Right ventricle myocardium superior (tissue), 1 donor: ENCODE results near the gene SLC6A8. TPM values are rescaled to one million over a fixed set of nuclear protein-coding genes. Genes with fewer than 3 reads are reported as not detected.
"Not testable (repeated sequence)": the region's sequence is repeated elsewhere in the genome, so short reads cannot be mapped to it uniquely, and the experiment has no call there.

Experiments
- ATAC-seq: fragments of 200-7000 bp; cut with Tn5 transposase; one replicate; pipeline ENCODE4 v1.9.1; 2020; ENCODE audit warnings: mild to moderate bottlenecking; ENCODE audit not compliant: poor library complexity
- DNase-seq: peaks from one replicate; pipeline ENCODE4 v3.0.0-alpha.2; 2020
- intact Hi-C: fragments of 100-400 bp; cut with DNase I; formaldehyde crosslinking; loops from one replicate; pipeline ENCODE4 v1.11.2; 2022
- total RNA-seq: library from RNA; stranded (reverse); fragmentation: NEBNext Ultra II Directional; extraction: Animal tissue kit (Norgen Biotek cat#: 25700); gene quantifications from one replicate; pipeline ENCODE4 v1.2.1, GENCODE V29; 2021
- donor health status: DM: no; HTN: yes; CAD: no; lungs with severe emphysema.

Gene SLC6A8
- total RNA-seq, 1 donor from 2014 or later = 192 TPM

DNA sequence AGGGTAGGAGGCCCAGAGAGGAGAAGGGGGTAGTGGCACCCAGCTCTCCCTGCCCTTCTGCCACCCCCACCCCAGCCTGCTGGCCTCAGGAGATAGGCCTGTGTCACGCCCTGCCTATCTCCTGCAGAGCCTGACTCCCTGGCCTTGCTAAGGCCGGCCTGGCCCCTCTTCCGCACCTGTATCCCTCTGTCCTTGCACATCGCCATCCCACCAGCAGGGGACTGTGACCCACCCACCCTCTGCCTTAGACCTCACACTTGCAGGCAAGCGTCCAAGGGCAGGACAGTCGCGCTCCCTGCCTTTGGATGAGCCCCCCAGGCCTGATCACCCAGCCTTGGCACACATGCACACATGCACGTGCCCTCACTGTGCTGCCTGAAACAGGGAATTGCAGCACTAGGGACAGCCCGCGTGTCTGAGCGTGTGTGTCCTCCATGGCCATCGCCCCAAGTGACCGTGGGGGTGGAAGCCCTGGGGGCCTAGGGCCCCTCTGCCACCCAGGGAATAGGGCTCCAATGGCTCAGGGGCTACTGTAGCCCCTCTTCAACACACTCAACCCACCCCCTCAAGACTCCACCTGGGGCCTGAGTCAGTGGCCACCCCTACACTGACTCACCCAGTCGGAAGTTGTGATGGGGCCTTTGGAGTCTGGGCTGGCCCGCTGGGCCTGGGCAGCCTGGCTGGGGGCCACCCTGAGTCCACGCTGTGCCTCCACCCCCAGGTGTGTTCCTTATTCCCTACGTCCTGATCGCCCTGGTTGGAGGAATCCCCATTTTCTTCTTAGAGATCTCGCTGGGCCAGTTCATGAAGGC is 2.1 kb downstream of the SLC6A8 start:
- intact Hi-C loops = no loop called here
- DNase-seq (no peak), ATAC-seq (peak; percentile 2)

DNA sequence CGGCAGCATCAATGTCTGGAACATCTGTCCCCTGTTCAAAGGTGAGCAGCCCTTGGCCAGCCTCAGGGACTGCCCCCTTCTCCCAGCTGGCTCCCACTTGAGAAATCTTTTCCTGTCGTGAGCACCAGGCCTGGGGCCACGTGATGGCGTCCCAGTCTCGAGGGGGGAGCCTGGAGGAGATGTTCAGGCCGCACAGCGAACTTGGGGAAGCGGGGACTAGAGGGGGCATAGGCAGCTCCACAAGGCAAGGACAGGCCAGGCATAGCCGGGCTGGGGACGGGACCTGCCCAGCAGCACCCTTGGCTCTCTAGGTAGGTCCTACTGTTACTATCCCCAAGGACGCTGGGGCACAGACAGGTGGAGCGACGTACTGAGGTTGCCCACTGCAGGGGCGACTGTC is 2.7 kb downstream of the SLC6A8 start:
- no peak for ATAC-seq
- intact Hi-C loops = no loop called here
- DNase-seq = no peak

DNA sequence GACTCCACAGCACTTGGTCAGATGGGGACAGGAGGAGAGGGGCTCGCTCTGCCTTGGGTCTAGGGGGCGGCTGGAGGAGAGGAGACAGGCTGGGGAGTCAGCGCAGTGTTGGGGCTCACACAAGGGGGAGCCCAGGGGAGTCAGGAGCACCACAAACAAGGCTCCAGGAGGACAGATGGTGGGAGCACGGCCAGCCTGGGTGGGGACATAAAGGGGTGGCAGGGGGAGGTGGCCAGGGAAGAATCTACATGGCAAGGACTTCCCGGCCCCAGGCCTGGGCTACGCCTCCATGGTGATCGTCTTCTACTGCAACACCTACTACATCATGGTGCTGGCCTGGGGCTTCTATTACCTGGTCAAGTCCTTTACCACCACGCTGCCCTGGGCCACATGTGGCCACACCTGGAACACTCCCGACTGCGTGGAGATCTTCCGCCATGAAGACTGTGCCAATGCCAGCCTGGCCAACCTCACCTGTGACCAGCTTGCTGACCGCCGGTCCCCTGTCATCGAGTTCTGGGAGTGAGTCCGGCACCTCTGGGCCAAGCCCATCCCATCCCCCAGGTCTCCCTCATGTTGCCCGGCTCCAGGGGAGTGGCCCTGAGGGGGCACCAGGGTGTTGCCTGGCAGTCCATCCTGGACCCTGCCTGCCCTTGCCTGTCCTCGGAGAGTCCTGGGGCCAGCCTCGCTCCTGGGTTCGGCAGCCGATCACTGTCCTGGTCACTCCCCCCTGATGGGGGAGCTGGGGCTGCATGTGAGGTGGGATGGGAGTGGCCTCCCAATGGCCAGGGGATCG is 3.5 kb downstream of the SLC6A8 start:
- DNase-seq, ATAC-seq, intact Hi-C loops: not testable (repeated sequence)

DNA sequence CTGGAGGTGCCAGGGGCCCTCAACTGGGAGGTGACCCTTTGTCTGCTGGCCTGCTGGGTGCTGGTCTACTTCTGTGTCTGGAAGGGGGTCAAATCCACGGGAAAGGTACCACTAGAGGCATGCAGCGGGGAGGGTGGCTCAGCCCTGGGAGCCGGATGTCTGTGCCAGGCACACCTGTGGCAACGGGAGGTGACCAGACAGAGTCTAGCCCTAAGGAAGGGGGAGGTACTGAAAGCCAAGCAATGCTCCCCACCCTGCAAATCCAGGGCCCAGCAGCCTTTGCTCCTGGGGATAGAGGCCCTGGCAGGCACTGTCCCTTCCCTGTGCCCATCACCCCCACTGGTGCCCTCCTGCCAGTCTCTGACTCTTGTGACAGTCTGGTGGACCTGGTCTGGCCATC is 4.3 kb downstream of the SLC6A8 start:
- DNase-seq (no peak), ATAC-seq (no peak)
- intact Hi-C loops = no loop called here

DNA sequence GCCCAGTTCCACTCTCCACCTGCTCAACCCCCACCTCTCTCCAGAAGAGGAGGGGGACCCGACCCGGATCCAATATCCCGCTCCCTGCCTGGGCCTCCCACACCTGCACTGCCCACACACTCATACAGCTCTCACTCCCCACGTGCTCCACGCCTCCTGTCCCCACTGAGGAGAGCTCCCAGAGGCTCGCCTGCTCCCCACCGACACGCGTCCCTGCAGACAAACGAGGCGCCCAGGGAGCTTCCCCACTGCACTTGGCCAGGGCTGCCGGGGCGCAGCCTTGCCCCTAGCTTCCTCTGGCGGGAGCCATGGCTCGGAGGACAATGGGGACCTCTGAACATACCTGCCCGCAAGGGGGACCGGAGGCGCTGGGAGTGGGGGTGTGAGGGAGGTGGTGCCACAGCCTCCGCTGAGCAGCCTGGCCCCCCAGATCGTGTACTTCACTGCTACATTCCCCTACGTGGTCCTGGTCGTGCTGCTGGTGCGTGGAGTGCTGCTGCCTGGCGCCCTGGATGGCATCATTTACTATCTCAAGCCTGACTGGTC is 5.0 kb downstream of the SLC6A8 start:
- ATAC-seq (no peak), DNase-seq (no peak)
- intact Hi-C loops = no loop called here

DNA sequence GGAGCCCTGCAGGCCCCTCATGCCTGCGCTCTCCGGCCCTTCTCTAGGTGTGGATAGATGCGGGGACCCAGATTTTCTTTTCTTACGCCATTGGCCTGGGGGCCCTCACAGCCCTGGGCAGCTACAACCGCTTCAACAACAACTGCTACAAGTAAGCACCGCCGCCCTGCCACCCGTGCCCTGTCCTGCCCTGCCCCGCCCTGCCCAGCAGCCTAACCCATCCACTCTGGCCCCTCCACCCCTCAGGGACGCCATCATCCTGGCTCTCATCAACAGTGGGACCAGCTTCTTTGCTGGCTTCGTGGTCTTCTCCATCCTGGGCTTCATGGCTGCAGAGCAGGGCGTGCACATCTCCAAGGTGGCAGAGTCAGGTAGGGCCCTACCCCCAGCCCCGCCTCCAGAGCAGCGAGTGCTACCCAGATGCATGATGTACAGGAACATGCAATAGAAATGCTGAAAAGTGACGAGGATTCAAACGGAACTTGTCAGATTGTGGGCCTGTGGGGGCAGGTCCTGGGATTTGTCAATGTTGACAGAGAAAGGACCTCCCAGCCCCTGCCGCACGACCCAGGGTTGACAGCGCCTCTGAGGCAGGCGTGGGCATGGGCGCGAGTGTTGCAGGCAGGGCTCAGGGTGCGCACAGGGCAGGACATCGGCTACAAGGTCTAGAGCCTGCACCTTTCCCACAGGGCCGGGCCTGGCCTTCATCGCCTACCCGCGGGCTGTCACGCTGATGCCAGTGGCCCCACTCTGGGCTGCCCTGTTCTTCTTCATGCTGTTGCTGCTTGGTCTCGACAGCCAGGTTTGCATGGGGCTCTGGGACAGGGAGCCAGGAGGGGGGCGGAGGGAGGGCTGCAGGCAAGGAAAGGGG is 5.7 kb downstream of the SLC6A8 start:
- ATAC-seq (no peak), DNase-seq (no peak)

DNA sequence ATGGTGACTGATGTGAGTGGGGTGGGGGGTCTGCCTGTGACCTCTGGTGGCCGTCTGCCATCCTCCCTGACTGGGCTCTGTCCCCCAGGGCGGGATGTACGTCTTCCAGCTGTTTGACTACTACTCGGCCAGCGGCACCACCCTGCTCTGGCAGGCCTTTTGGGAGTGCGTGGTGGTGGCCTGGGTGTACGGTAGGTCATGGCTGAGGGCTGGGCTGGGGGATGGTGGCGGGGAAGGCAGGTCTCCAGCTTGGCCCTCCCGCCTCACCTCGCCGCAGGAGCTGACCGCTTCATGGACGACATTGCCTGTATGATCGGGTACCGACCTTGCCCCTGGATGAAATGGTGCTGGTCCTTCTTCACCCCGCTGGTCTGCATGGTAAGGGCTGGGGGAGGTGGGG is 6.5 kb downstream of the SLC6A8 start:
- intact Hi-C loops, DNase-seq, ATAC-seq: not testable (repeated sequence)

More for the DNA sequence above, 5.7 kb downstream of the SLC6A8 start:
- intact Hi-C loops = no loop called here

DNA sequence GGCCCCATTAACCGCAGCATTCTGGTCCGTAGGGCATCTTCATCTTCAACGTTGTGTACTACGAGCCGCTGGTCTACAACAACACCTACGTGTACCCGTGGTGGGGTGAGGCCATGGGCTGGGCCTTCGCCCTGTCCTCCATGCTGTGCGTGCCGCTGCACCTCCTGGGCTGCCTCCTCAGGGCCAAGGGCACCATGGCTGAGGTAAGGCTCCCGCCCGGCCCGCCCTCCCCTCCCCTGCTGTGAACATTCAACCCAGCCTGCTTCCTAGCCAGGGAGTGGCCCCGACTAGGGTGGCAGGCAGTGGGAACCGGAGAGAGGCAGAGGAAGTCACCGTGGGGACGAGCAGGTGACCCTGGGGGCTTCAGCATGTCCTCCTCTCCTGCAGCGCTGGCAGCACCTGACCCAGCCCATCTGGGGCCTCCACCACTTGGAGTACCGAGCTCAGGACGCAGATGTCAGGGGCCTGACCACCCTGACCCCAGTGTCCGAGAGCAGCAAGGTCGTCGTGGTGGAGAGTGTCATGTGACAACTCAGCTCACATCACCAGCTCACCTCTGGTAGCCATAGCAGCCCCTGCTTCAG is 7.1 kb downstream of the SLC6A8 start:
- ATAC-seq = no peak
- DNase-seq = no peak
- intact Hi-C loops = no loop called here

DNA sequence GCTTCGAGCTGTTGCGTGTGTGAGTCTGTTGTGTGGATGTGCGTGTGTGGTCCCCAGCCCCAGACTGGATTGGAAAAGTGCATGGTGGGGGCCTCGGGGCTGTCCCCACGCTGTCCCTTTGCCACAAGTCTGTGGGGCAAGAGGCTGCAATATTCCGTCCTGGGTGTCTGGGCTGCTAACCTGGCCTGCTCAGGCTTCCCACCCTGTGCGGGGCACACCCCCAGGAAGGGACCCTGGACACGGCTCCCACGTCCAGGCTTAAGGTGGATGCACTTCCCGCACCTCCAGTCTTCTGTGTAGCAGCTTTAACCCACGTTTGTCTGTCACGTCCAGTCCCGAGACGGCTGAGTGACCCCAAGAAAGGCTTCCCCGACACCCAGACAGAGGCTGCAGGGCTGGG is 8.4 kb downstream of the SLC6A8 start:
- no peak for ATAC-seq
- DNase-seq = no peak
- intact Hi-C loops = no loop called here

DNA sequence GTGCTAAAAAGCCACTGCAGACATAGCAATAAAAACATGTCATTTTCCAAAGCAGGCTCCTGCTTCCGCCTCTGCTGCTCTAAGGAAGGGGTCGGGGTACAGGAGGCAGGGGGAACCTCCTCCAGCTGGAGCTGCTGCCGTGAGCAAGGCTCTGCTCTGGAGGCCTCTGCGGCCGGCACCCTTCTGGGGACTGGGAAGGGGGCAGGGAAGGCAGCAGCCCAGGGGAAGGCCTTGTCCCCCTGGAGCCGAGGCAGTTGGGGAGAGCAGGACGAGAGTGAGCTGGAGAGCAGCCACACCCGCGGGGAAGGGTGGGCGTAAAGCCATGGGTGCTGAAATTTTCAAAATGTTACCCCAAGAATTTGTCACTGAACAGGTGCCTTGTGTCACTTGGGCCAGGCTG is 8.8 kb downstream of the SLC6A8 start:
- DNase-seq, intact Hi-C loops, ATAC-seq: not testable (repeated sequence)

DNA sequence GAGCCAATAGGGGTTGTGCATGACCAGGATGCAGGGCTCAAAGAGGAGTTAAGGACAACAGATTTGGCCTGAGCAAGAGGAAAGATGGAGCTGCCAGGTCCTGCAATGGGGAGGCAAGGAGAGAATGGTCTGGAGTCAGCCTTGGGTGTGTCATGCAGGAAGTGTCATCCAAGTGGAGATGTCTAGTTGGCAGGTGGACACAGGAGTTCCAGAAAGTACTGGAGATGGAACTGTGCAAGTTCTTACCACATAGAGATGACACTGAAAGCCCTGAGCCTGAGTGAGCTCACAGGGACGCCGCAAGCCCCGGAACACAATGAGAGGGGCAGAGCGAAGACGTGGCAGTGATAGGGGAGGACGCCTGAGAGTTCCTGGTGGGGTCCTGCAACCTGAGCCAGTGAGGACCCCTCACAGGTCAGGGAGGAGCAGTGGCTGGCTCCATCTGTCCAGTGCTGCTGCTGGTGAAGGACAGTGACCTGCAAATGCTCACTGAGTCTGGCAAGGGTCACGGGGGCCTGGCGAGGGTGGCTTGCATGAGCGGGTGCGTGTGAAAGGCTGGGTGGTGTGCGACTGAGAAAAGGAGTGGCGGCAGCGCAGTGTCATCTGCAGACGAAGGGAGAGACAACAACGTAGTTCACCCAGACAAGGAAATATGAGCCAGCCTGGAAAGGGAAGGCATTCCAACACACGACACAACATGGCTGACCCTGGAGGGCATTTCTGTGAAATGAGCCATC is 9.4 kb downstream of the SLC6A8 start:
- DNase-seq, ATAC-seq, intact Hi-C loops: not testable (repeated sequence)

DNA sequence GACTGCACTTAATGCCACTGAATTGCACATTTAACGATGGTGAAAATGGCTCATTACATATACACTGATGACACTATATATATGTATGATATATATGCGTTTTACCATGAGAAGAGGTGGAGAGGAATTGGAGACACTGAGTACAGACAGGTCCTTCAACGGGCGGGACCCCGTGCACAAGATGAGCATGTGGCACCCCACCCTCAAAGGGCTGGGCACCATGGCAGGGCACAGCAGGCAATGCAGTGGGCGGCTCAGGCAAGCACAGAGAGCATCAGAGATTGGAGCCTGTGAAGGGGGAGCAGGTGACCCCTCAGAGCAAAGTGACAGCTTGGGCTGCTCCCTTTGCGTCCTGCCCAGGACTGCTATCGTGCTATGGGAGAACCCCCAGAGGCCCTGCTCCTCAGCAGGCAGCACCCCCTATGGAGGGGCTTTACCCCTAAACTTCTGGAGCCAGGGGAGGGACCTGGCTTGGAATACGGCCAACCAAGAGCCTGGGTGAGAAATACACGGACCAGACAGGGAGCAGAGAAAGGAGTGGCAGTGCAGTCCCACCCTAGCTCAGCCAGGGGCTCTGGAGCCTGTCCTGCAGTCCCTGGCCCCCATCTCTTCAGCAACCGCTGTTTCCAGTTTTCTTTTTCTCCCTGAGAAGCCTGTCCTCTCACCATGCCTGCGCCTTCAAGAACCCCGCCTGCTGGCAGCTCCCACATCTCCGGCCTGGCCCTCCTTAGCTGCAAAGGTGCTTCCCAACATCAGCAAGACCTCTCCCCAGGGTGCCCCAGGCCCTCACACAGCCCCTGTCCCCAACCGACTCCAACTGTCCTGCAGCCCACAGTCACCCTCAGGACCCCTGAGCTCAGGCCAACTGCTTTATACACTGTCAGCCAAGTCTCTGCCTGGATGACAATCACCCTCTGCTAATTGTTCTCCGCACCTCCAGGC is 10.5 kb downstream of the SLC6A8 start:
- DNase-seq (no peak), ATAC-seq (no peak)
- intact Hi-C loops = no loop called here

DNA sequence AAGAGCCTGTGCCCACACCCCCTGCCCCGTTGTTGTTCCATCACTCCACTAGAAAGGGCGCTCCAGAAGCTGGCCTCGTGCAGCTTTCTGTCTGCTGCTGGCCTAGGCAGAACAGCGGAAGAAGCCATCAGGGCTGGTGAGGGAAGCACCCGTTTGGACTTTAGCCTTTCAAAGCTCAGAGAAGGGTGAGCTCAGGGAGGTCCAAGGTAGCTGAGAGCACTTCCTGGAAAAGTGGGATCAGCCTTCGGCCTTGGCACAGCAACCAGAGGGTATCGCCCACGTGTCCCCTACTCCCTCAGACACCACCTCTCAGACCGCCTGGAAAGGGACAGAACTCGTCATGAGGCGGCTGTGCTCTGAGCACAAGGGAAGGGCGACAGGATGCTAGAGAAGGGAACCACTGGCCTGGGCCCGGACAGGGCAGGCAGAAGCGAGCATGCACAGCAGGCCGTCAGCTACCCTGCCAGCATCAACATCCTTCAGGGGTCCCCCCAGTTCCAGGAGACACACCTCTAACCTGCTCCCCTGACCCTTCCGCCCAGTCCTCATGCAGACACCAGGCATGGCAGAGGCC is 11.6 kb downstream of the SLC6A8 start:
- intact Hi-C loops, DNase-seq: not testable (repeated sequence)
- peak; percentile 2 for ATAC-seq

DNA sequence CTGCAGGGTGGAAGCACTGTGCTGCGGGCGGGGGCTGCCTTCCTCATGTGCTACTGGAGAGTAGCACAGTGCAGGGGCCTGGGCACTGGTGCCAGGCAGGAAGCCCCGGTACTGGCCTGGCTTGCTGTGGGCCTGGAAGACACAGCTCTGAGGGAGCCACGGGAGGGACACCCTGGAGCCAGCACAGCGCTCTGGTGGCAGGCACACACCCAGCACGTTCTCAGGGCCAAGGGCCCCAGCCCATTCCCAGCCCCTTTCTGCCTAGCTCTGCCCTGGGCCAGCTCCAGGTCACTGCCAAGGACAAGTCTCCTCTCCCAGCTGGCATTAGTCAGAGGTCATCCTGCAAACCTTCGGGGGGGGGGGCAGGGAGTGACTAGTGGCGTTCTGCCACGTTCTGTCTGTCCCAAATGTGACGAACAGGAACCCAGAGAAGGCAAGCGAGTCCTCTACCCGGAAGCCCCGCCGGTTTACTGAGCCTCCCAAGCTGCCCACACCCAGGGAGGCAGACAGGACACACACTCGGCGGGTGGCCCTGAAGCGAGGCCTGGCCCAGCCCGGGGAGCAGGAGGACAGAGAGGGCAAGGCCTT is 12.2 kb downstream of the SLC6A8 start:
- intact Hi-C loops = not testable (repeated sequence)
- peak; percentile 78 for ATAC-seq
- DNase-seq = peak; percentile 65

DNA sequence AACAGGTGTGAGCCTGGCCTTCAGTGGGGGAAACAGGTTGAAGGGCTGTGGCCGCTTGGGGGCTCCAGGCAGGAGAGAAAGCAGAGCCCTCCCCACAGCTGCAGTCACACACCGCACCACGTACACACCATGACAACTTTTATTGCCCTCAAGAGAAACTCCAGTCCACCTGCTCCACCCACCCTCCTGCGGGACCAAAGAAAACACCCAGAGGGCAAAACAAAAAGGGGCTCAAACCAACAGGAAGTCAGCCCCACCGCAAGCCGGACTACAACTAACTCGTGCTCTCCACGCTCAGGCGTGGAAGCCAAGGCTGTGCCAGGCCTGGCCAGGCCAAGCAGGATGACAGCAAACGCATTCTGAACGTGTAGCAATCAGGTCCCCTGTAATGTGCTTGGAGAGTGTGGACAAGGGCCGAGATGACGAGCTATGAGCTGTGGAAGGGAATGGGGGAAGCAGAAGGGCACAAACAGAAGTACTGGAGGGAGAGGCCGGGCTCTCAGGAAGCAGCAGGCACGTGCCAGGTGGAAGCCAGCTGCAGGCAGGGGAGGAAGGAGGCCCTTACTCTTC is 12.7 kb downstream of the SLC6A8 start:
- DNase-seq (no peak), ATAC-seq (peak; percentile 11)
- intact Hi-C loops = no loop called here

DNA sequence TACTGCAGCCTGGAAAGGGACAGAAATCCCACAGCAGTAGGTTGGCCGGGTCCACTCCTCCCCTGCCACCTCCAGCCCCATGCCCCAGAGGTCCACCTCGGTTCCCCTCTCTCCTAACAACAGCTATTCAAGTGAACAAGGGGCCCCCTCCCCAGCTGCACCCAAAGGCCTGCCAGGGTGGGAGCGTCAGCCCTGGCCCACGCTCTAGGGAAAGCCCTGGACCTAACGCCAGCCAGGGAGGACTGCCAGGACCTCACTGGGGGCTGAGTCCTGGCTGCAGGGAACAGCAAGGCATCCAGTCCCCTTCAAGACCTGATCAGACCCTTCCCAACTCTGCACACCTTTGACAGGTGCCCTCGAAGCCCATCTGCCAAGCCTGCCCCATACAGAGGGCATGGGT is 13.2 kb downstream of the SLC6A8 start:
- intact Hi-C loops = no loop called here
- no peak for ATAC-seq
- DNase-seq = no peak
